Nephron (organoid): ENCODE data around the gene LHX4.

Experiments used
- H3K27ac Mint-ChIP-seq, 3 experiments: 2 replicates each; pipeline ENCODE4 v1.8.0; 2020; ENCODE audit warnings: mixed read lengths in 3 of 3, mild to moderate bottlenecking in 2 of 3, moderate library complexity in 1 of 3
- H3K27me3 Mint-ChIP-seq: 2 replicates; pipeline ENCODE4 v1.8.0; 2021; ENCODE audit warnings: low read depth, mild to moderate bottlenecking, moderate library complexity, mixed read lengths
- H3K36me3 Mint-ChIP-seq: 2 replicates; pipeline ENCODE4 v1.8.0; 2020; ENCODE audit warnings: low read depth, mixed read lengths
- H3K4me1 Mint-ChIP-seq: 2 replicates; pipeline ENCODE4 v1.8.0; 2020; ENCODE audit warnings: mixed read lengths
- H3K4me3 Mint-ChIP-seq, 3 experiments: 2 replicates each; pipeline ENCODE4 v1.8.0; 2020; ENCODE audit warnings: mild to moderate bottlenecking in 3 of 3, mixed read lengths in 3 of 3, moderate library complexity in 2 of 3
- H3K9me3 Mint-ChIP-seq: 2 replicates; pipeline ENCODE4 v1.8.0; 2020; ENCODE audit warnings: mixed read lengths
- TF ChIP-seq, protein P1 (sequence below), 3 experiments: fragments of 200-600 bp; sonication (generic); IDR thresholded peaks; one replicate each; pipeline ENCODE4 v1.5.0; 2021; ENCODE audit warnings: antibody characterized with exemption in 3 of 3; ENCODE audit not compliant: unreplicated experiment in 3 of 3

The LHX4 gene

DNA sequence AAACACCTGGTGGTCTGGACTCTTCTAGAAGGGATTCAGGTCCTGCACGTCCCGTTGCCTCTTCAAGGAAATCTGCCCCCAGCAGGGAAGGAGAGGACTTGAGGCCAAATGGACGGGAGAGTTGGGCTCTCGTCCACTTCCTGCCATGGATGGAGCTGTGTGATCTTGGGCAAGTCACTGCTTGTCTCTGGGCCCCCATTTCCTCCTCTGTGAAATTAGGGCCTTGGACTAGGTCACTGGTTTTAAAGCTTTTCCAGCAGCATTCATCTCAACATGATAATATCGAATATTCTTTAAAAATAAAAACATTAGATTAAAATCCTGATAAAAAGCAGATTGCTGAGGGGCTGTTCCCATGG, 26.9 kb downstream of the LHX4 start:
- peaks cover 10% of the 10 kb centered on the region for H3K4me1 Mint-ChIP-seq
- H3K9me3 Mint-ChIP-seq = no peaks in the 10 kb centered on the region
- peaks cover 89% of the 10 kb centered on the region for H3K27me3 Mint-ChIP-seq
- H3K36me3 Mint-ChIP-seq = no peaks in the 10 kb centered on the region
- TF ChIP-seq, protein P1, sequence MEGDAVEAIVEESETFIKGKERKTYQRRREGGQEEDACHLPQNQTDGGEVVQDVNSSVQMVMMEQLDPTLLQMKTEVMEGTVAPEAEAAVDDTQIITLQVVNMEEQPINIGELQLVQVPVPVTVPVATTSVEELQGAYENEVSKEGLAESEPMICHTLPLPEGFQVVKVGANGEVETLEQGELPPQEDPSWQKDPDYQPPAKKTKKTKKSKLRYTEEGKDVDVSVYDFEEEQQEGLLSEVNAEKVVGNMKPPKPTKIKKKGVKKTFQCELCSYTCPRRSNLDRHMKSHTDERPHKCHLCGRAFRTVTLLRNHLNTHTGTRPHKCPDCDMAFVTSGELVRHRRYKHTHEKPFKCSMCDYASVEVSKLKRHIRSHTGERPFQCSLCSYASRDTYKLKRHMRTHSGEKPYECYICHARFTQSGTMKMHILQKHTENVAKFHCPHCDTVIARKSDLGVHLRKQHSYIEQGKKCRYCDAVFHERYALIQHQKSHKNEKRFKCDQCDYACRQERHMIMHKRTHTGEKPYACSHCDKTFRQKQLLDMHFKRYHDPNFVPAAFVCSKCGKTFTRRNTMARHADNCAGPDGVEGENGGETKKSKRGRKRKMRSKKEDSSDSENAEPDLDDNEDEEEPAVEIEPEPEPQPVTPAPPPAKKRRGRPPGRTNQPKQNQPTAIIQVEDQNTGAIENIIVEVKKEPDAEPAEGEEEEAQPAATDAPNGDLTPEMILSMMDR (IDR thresholded peaks at IDR 0.05; ENCODE audit: unreplicated experiment in 3 of 3) = no peak
- no peak overlapping the region for H3K4me3 Mint-ChIP-seq
- no peak overlapping the region for H3K27ac Mint-ChIP-seq

GRCh38 chr1:180257486-180257885, 27.4 kb downstream of the LHX4 start:
- Mint-ChIP-seq H3K4me1 (peaks cover 15% of the 10 kb centered on the region), H3K27ac (no peak overlapping the region), H3K27me3 (peaks cover 90% of the 10 kb centered on the region), H3K4me3 (no peak overlapping the region), H3K9me3 (no peaks in the 10 kb centered on the region), H3K36me3 (no peaks in the 10 kb centered on the region)
- TF ChIP-seq, protein P1 (IDR thresholded peaks at IDR 0.05; ENCODE audit: unreplicated experiment in 3 of 3) = no peak

GRCh38 chr1:180258290-180258689, 28.2 kb downstream of the LHX4 start:
- H3K9me3 Mint-ChIP-seq = no peaks in the 10 kb centered on the region
- peaks cover 82% of the 10 kb centered on the region for H3K27me3 Mint-ChIP-seq
- H3K4me3 Mint-ChIP-seq = no peak overlapping the region
- TF ChIP-seq, protein P1 (IDR thresholded peaks at IDR 0.05; ENCODE audit: unreplicated experiment in 3 of 3) = no peak
- peaks cover 16% of the 10 kb centered on the region for H3K4me1 Mint-ChIP-seq
- H3K27ac Mint-ChIP-seq = no peak overlapping the region
- no peaks in the 10 kb centered on the region for H3K36me3 Mint-ChIP-seq

- TF ChIP-seq, protein P1 (IDR thresholded peaks at IDR 0.05; ENCODE audit: unreplicated experiment in 3 of 3) = no peak
- Mint-ChIP-seq H3K27me3 (peaks cover 78% of the 10 kb centered on the region), H3K36me3 (no peaks in the 10 kb centered on the region), H3K4me3 (peak overlapping the region in 1 of 3 experiments; percentile 10), H3K4me1 (peaks cover 16% of the 10 kb centered on the region), H3K27ac (no peak overlapping the region), H3K9me3 (no peaks in the 10 kb centered on the region)
Observed at GRCh38 chr1:180258935-180259334, 28.9 kb downstream of the LHX4 start.

- Mint-ChIP-seq H3K36me3 (no peaks in the 10 kb centered on the region), H3K27me3 (peaks cover 80% of the 10 kb centered on the region)
Observed at GRCh38 chr1:180259431-180260338, 29.6 kb downstream of the LHX4 start.

More at GRCh38 chr1:180259431-180260338, 29.6 kb downstream of the LHX4 start:
- no peak overlapping the region for H3K4me3 Mint-ChIP-seq
- no peaks in the 10 kb centered on the region for H3K9me3 Mint-ChIP-seq
- TF ChIP-seq, protein P1 (IDR thresholded peaks at IDR 0.05; ENCODE audit: unreplicated experiment in 3 of 3) = no peak
- no peak overlapping the region for H3K27ac Mint-ChIP-seq
- peaks cover 16% of the 10 kb centered on the region for H3K4me1 Mint-ChIP-seq
